Measurements from ENCODE around the gene NOL3. TPM values are rescaled to one million over a fixed set of nuclear protein-coding genes. Genes with fewer than 3 reads are reported as not detected.
A peak's percentile ranks its signal among the peaks of the same experiment; 100 is the strongest.

NOL3 gene
- total and polyA plus RNA-seq, 2 of the 13 experiments (the other 11 are each of a cell fraction or from before 2014, with no cell fraction given), result 5.7 to 20.5 TPM

- TF ChIP-seq, protein P1, sequence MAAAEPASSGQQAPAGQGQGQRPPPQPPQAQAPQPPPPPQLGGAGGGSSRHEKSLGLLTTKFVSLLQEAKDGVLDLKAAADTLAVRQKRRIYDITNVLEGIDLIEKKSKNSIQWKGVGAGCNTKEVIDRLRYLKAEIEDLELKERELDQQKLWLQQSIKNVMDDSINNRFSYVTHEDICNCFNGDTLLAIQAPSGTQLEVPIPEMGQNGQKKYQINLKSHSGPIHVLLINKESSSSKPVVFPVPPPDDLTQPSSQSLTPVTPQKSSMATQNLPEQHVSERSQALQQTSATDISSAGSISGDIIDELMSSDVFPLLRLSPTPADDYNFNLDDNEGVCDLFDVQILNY (CRISPR knock-in tag; conservative IDR thresholded peaks at IDR 0.05), result no peak
- no peak for TF ChIP-seq AHR (CRISPR knock-in tag; IDR thresholded peaks at IDR 0.05)
- no peak for TF ChIP-seq ZNF292 (CRISPR knock-in tag; IDR thresholded peaks at IDR 0.05; ENCODE audit: borderline replicate concordance, low read depth)
- TF ChIP-seq PLRG1 (conservative IDR thresholded peaks at IDR 0.05), result no peak
- TF ChIP-seq, protein P2, sequence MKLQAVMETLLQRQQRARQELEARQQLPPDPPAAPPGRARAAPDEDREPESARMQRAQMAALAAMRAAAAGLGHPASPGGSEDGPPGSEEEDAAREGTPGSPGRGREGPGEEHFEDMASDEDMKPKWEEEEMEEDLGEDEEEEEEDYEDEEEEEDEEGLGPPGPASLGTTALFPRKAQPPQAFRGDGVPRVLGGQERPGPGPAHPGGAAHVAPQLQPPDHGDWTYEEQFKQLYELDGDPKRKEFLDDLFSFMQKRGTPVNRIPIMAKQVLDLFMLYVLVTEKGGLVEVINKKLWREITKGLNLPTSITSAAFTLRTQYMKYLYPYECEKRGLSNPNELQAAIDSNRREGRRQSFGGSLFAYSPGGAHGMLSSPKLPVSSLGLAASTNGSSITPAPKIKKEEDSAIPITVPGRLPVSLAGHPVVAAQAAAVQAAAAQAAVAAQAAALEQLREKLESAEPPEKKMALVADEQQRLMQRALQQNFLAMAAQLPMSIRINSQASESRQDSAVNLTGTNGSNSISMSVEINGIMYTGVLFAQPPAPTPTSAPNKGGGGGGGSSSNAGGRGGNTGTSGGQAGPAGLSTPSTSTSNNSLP (IDR thresholded peaks at IDR 0.05; ENCODE audit: low read depth, low read length), result no peak
- TF ChIP-seq ZNF282 (IDR thresholded peaks at IDR 0.05; ENCODE audit: partially characterized antibody), result no peak
- TF ChIP-seq, protein P3, sequence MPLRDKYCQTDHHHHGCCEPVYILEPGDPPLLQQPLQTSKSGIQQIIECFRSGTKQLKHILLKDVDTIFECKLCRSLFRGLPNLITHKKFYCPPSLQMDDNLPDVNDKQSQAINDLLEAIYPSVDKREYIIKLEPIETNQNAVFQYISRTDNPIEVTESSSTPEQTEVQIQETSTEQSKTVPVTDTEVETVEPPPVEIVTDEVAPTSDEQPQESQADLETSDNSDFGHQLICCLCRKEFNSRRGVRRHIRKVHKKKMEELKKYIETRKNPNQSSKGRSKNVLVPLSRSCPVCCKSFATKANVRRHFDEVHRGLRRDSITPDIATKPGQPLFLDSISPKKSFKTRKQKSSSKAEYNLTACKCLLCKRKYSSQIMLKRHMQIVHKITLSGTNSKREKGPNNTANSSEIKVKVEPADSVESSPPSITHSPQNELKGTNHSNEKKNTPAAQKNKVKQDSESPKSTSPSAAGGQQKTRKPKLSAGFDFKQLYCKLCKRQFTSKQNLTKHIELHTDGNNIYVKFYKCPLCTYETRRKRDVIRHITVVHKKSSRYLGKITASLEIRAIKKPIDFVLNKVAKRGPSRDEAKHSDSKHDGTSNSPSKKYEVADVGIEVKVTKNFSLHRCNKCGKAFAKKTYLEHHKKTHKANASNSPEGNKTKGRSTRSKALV (CRISPR knock-in tag; IDR thresholded peaks at IDR 0.05), result no peak
- TF ChIP-seq MLXIP (CRISPR knock-in tag; IDR thresholded peaks at IDR 0.05; ENCODE audit: borderline replicate concordance), result 0 out of 2 replicates have a peak, but pooled peaks have one; percentile 46
- no peak for TF ChIP-seq HNF4G (IDR thresholded peaks at IDR 0.05; ENCODE audit: borderline replicate concordance, low read depth, low read length)
- TF ChIP-seq HNF4G (CRISPR knock-in tag; IDR thresholded peaks at IDR 0.05; ENCODE audit: borderline replicate concordance, low read depth), result no peak
- no peak for TF ChIP-seq NFRKB (IDR thresholded peaks at IDR 0.05)
- TF ChIP-seq ZFP37 (CRISPR knock-in tag; IDR thresholded peaks at IDR 0.05; ENCODE audit: borderline replicate concordance), result 0 out of 2 replicates have a peak, but pooled peaks have one; percentile 23
- TF ChIP-seq ZBTB21 (CRISPR knock-in tag; IDR thresholded peaks at IDR 0.05), result 0 out of 2 replicates have a peak, but pooled peaks have one; percentile 14
- TF ChIP-seq, protein P4, sequence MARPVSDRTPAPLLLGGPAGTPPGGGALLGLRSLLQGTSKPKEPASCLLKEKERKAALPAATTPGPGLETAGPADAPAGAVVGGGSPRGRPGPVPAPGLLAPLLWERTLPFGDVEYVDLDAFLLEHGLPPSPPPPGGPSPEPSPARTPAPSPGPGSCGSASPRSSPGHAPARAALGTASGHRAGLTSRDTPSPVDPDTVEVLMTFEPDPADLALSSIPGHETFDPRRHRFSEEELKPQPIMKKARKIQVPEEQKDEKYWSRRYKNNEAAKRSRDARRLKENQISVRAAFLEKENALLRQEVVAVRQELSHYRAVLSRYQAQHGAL (CRISPR knock-in tag; IDR thresholded peaks at IDR 0.05; ENCODE audit: not compliant biosample characterization), result peak; percentile 36
- no peak for TF ChIP-seq ZNF598 (CRISPR knock-in tag; IDR thresholded peaks at IDR 0.05; ENCODE audit: borderline replicate concordance)
- no peak for TF ChIP-seq ZNF556 (CRISPR knock-in tag; IDR thresholded peaks at IDR 0.05; ENCODE audit: borderline replicate concordance)
- TF ChIP-seq ZNF232 (CRISPR knock-in tag; IDR thresholded peaks at IDR 0.05; ENCODE audit: borderline replicate concordance), result 0 out of 2 replicates have a peak, but pooled peaks have one; percentile 43
- TF ChIP-seq ZNF546 (CRISPR knock-in tag; conservative IDR thresholded peaks at IDR 0.05), result no peak
- TF ChIP-seq ZFP90 (CRISPR knock-in tag; IDR thresholded peaks at IDR 0.05; ENCODE audit: borderline replicate concordance), result no peak; the same call in 1 of the 2 replicates
- TF ChIP-seq SOX5 (CRISPR knock-in tag; IDR thresholded peaks at IDR 0.05; ENCODE audit: borderline replicate concordance), result no peak
- no peak for TF ChIP-seq ZFP36L1 (CRISPR knock-in tag; IDR thresholded peaks at IDR 0.05)
- no peak for TF ChIP-seq NKX3-1 (CRISPR knock-in tag; IDR thresholded peaks at IDR 0.05)
These were observed 21.2 kb downstream of the NOL3 start (continued) for GRCh38 chr16:67191411-67191994.
